SK-N-SH (cell line): ENCODE results near the gene RAD23B.

ENCODE experiments used
- FOXM1 ChIP-seq: IDR thresholded peaks from 2 replicates; pipeline ENCODE4 v1.4.0; 2012; ENCODE audit warnings: low read depth, mild to moderate bottlenecking
- JUND ChIP-seq: IDR thresholded peaks from 2 replicates; pipeline ENCODE4 v1.4.0; 2012
- POLR2AphosphoS5 ChIP-seq: IDR thresholded peaks from 2 replicates; pipeline ENCODE4 v1.6.1; 2012; ENCODE audit warnings: low read depth, low read length
- TEAD4 ChIP-seq: IDR thresholded peaks from 2 replicates; pipeline ENCODE4 v1.4.0; 2012; ENCODE audit warnings: mild to moderate bottlenecking, borderline replicate concordance; ENCODE audit not compliant: insufficient read depth
- TF ChIP-seq, protein P1 (sequence below): fragments of 200-600 bp; sonication (generic); IDR thresholded peaks from 2 replicates; pipeline ENCODE4 v1.6.1; 2017; ENCODE audit warnings: antibody characterized with exemption, mild to moderate bottlenecking, moderate library complexity
- TF ChIP-seq, protein P2 (sequence below): IDR thresholded peaks from 2 replicates; pipeline ENCODE4 v1.6.1; 2012; ENCODE audit warnings: mild to moderate bottlenecking, low read depth, low read length, moderate library complexity

DNA sequence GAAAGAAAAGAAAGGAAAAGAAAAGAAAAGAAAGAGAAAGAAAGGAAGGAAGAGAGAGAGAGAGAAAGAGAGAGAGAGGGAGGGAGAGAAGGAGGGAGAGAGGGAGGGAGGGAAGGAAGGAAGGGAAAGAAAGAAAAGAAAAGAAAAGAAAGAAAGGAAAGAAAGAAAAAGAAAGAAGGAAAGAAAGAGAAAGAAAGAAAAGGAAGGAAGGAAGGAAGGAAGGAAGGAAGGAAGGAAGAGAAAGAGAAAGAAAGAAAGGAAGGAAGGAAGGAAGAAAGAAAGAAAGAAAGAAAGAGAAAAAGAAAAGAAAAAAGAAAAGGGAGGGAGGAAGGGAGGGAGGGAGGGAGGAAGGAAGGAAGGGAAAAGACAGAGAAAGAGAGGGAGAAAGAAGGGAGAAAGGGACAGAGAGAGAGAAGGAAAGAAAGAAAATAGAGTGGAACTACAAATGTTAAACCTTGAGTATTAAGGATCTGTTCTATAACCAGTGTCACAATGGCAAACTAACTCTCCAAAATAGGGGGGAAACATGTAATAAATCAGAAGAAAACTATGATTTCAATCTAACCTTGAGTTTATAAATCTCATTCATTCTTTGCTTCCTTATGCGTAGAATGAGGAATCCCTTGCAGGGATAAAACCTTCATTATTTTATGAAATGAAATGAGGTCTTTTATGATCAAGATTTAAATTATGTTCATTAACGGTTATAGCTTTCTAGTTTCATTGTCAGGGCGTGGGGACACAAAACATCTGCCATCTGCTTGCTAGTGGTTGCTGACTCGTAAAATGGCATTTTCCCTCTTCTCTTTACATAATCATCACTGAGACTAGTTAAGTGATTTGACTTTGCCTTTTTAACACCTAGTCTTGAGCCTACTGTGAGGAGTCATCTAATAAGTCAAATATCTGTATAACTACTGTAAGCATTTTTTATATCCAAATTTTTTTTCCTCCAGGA is 40.7 kb upstream of the RAD23B start:
- no peak for TF ChIP-seq FOXM1
- no peak for TF ChIP-seq TEAD4
- TF ChIP-seq, protein P1, sequence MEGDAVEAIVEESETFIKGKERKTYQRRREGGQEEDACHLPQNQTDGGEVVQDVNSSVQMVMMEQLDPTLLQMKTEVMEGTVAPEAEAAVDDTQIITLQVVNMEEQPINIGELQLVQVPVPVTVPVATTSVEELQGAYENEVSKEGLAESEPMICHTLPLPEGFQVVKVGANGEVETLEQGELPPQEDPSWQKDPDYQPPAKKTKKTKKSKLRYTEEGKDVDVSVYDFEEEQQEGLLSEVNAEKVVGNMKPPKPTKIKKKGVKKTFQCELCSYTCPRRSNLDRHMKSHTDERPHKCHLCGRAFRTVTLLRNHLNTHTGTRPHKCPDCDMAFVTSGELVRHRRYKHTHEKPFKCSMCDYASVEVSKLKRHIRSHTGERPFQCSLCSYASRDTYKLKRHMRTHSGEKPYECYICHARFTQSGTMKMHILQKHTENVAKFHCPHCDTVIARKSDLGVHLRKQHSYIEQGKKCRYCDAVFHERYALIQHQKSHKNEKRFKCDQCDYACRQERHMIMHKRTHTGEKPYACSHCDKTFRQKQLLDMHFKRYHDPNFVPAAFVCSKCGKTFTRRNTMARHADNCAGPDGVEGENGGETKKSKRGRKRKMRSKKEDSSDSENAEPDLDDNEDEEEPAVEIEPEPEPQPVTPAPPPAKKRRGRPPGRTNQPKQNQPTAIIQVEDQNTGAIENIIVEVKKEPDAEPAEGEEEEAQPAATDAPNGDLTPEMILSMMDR, result no peak
- no peak for TF ChIP-seq POLR2AphosphoS5
- TF ChIP-seq, protein P2, sequence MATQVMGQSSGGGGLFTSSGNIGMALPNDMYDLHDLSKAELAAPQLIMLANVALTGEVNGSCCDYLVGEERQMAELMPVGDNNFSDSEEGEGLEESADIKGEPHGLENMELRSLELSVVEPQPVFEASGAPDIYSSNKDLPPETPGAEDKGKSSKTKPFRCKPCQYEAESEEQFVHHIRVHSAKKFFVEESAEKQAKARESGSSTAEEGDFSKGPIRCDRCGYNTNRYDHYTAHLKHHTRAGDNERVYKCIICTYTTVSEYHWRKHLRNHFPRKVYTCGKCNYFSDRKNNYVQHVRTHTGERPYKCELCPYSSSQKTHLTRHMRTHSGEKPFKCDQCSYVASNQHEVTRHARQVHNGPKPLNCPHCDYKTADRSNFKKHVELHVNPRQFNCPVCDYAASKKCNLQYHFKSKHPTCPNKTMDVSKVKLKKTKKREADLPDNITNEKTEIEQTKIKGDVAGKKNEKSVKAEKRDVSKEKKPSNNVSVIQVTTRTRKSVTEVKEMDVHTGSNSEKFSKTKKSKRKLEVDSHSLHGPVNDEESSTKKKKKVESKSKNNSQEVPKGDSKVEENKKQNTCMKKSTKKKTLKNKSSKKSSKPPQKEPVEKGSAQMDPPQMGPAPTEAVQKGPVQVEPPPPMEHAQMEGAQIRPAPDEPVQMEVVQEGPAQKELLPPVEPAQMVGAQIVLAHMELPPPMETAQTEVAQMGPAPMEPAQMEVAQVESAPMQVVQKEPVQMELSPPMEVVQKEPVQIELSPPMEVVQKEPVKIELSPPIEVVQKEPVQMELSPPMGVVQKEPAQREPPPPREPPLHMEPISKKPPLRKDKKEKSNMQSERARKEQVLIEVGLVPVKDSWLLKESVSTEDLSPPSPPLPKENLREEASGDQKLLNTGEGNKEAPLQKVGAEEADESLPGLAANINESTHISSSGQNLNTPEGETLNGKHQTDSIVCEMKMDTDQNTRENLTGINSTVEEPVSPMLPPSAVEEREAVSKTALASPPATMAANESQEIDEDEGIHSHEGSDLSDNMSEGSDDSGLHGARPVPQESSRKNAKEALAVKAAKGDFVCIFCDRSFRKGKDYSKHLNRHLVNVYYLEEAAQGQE, result no peak
- 0 out of 2 replicates have a peak, but pooled peaks have one; percentile 35 for TF ChIP-seq JUND
